ENCODE measurements around the gene MAJIN.

DNA sequence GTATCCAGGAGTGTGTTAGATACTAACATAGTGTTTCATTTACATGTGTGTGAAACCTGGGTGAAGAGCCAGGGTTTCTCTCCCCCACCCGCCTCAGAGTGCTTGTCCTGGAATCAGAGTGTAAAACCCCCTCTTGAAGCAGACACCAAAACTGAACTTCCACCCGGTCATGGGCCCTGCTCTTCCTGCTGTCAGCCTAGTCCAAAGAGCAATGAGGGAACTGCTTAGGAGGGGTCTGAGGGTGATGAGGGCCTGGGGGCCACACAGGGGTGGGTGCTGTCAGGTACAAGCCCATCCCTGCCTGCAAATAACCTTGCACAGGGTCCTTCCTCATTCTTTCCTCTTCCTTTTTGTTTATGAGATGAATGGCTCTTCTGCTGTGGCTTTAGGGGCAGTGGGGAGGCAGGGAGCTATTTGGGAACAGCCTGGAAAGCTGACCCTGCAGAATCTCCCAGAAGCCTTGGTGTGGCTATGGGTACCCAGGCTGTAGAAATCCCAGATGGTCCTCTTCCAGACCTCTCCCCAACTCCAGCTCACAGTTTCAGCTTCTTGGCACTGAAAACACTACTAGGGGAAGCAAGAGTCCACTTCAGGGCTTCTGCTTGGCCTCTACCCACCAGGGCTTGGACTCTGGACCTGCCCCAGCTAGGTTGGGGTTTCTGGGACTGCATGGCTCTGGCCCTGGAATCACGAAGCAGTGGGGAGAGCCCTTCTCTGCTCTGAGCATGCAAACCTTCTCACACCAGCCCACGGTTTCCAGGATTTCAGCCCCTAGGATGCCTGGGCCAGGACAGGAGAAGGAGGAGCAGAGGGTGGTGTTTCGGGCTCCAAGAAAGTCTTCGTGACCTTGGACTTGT, 16.3 kb upstream of the MAJIN start:
- TF ChIP-seq, protein P1, sequence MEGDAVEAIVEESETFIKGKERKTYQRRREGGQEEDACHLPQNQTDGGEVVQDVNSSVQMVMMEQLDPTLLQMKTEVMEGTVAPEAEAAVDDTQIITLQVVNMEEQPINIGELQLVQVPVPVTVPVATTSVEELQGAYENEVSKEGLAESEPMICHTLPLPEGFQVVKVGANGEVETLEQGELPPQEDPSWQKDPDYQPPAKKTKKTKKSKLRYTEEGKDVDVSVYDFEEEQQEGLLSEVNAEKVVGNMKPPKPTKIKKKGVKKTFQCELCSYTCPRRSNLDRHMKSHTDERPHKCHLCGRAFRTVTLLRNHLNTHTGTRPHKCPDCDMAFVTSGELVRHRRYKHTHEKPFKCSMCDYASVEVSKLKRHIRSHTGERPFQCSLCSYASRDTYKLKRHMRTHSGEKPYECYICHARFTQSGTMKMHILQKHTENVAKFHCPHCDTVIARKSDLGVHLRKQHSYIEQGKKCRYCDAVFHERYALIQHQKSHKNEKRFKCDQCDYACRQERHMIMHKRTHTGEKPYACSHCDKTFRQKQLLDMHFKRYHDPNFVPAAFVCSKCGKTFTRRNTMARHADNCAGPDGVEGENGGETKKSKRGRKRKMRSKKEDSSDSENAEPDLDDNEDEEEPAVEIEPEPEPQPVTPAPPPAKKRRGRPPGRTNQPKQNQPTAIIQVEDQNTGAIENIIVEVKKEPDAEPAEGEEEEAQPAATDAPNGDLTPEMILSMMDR (IDR thresholded peaks at IDR 0.05; ENCODE audit: low read depth, low read length), result no peak
- TF ChIP-seq EZH2phosphoT487 (IDR thresholded peaks at IDR 0.05; ENCODE audit: low read depth), result no peak

Measured in OCI-LY3 (cell line).